HL-60/S4 treated with retinoic acid at 250 ng/mL for 4 days and 3 days (cell line): ENCODE results near the gene ZKSCAN3.

Experiments
- in situ Hi-C: fragments of 300-500 bp; cut with MboI; formaldehyde crosslinking; loops from 2 replicates; pipeline ENCODE4 v1.7.0; 2022; ENCODE audit warnings: low sequenced_read_pairs

The ZKSCAN3 gene

DNA sequence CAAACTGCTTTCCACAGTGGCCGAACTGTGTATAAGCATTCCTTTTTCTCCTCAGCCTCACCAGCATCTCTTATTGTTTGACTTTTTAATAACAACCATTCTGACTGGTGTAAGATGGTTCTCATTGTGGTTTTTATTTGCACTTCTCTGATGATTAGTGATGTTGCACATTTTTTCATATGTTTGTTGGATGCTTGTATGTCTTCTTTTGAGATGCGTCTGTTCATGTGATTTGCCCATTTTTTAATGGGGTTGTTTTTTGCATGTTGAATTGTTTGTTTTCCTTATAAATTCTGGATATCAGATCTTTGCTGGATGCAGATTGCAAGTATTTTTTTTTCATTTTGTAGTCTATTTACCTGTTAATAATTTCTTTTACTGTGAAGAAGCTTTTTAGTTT lies 61.0 kb downstream of the ZKSCAN3 start:
- in situ Hi-C loops, result no loop called here

DNA sequence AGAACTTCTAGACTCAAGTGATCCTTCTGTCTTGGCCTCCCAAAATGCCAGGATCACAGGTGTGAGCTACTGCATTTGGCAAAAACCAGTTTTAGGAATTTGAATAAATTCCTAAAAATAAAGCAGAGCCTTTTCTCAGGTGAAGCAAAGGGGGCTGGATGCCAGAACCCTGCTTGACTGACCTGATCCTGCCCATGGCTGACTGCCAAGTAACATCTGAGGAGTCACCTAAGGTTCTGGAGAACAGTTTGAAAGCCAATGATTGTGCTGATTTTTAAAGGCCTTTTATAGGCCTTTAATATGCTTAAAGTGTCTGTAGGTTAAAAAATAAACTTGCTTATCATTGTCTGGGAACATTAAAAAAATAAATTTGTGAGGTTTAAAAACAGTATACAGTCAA lies 63.9 kb downstream of the ZKSCAN3 start:
- in situ Hi-C loops, result no loop called here
